Measurements from ENCODE around the gene SOAT2.

Gene SOAT2

DNA sequence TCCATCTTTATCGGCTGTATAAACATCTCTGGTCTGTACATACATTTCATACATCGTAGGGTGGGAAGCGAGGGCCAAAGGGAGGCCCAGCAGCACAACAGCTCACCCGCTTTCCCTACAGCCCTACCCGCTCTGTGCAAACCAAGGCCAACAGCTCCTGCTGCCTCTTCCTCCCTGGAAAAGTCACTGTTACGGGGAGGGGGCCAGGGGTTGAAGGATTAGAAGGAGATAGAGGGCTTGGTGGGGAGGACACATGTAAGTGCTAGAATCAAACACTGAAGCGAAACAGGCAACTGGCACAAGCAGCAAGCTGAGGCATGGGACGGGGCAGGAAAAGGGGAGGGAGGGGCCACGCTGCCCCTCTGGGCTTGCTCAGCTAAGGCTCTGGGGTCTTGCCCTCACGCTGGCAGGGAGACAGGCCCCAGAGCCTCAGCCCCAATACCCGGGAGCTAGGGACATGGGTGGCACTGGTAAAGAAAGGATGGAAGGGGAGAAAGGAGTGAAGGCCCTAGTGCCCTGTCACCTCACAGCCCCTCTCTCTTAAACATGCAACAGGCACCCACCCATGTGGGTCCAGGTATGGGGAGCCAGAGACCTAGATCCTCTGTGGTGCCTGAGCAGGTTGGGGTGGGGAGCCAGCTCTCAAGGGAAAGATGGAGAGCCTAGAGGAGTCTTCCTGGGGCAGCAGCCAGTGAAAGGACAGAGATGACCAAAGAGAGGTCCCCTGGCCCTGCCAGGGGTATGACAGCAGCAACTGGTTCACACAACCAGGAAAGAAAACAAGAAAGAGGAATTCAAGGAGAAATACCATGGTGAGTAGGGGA is 38.5 kb upstream of the SOAT2 start:
- Histone ChIP-seq H3K79me2 (ENCODE audit: insufficient read depth, low read length) (no peaks in the 10 kb centered on the region), H3K27me3 (ENCODE audit: insufficient read depth, low read length) (peaks cover 7% of the 10 kb centered on the region; the same call in 1 of the 2 replicates), H3K36me3 (ENCODE audit: insufficient read depth, low read length) (peaks cover 26% of the 10 kb centered on the region), H3F3A (ENCODE audit: insufficient read depth, low read length) (no peaks in the 10 kb centered on the region), H3K4me2 (ENCODE audit: low read length) (no peak overlapping the region), H3K9ac (ENCODE audit: low read length) (no peak overlapping the region), H3K4me3 (ENCODE audit: low read depth, low read length, poor library complexity, severe bottlenecking) (no peak overlapping the region), H3K4me1 (ENCODE audit: insufficient read depth, low read length, severe bottlenecking) (peaks cover 10% of the 10 kb centered on the region), H4K20me1 (ENCODE audit: insufficient read depth, low read length) (no peaks in the 10 kb centered on the region), H3K9me3 (ENCODE audit: low read length) (no peaks in the 10 kb centered on the region), H2AFZ (ENCODE audit: low read length) (no peak overlapping the region), H3K9me2 (ENCODE audit: low read depth, low read length) (no peaks in the 10 kb centered on the region), H3K27ac (ENCODE audit: low read depth, low read length, poor library complexity, severe bottlenecking) (no peak overlapping the region)
- TF ChIP-seq, protein P1, sequence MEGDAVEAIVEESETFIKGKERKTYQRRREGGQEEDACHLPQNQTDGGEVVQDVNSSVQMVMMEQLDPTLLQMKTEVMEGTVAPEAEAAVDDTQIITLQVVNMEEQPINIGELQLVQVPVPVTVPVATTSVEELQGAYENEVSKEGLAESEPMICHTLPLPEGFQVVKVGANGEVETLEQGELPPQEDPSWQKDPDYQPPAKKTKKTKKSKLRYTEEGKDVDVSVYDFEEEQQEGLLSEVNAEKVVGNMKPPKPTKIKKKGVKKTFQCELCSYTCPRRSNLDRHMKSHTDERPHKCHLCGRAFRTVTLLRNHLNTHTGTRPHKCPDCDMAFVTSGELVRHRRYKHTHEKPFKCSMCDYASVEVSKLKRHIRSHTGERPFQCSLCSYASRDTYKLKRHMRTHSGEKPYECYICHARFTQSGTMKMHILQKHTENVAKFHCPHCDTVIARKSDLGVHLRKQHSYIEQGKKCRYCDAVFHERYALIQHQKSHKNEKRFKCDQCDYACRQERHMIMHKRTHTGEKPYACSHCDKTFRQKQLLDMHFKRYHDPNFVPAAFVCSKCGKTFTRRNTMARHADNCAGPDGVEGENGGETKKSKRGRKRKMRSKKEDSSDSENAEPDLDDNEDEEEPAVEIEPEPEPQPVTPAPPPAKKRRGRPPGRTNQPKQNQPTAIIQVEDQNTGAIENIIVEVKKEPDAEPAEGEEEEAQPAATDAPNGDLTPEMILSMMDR (IDR thresholded peaks at IDR 0.05; ENCODE audit: low read length): no peak
- no peak for TF ChIP-seq EZH2 (IDR thresholded peaks at IDR 0.05; ENCODE audit: borderline replicate concordance, low read length)

DNA sequence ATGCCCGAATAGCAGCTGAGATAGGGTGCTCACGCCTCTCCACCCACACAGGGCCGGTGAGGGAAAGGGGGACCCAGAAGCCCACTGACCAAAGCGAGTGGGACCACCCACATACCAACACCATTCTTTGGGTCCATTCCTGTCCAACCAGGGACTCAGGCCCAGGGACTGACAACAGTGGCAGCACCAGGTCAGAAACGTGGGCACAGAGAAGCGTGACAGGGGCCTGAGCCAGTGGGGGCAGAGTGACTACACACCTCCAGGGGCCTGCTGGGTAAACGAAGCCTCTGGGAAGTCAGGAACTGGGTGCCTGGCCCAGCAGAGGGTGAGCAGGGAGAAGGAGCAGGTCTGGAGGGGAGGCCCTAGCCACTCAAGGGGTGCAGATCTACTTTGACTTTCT is 37.8 kb upstream of the SOAT2 start:
- TF ChIP-seq, protein P1 (IDR thresholded peaks at IDR 0.05; ENCODE audit: low read length): no peak
- H3K4me3 ChIP-seq (ENCODE audit: low read depth, low read length, poor library complexity, severe bottlenecking): no peak overlapping the region
- no peaks in the 10 kb centered on the region for H3K79me2 ChIP-seq (ENCODE audit: insufficient read depth, low read length)
- no peaks in the 10 kb centered on the region for H3F3A ChIP-seq (ENCODE audit: insufficient read depth, low read length)
- no peaks in the 10 kb centered on the region for H3K9me2 ChIP-seq (ENCODE audit: low read depth, low read length)
- no peaks in the 10 kb centered on the region for H3K9me3 ChIP-seq (ENCODE audit: low read length)
- H3K27me3 ChIP-seq (ENCODE audit: insufficient read depth, low read length): peaks cover under 1% of the 10 kb centered on the region; the same call in 1 of the 2 replicates
- H3K9ac ChIP-seq (ENCODE audit: low read length): no peak overlapping the region
- no peak overlapping the region for H3K4me2 ChIP-seq (ENCODE audit: low read length)
- peaks cover 26% of the 10 kb centered on the region for H3K36me3 ChIP-seq (ENCODE audit: insufficient read depth, low read length)
- no peak overlapping the region for H3K27ac ChIP-seq (ENCODE audit: low read depth, low read length, poor library complexity, severe bottlenecking)
- peaks cover 10% of the 10 kb centered on the region for H3K4me1 ChIP-seq (ENCODE audit: insufficient read depth, low read length, severe bottlenecking)
- H2AFZ ChIP-seq (ENCODE audit: low read length): no peak overlapping the region
- H4K20me1 ChIP-seq (ENCODE audit: insufficient read depth, low read length): no peaks in the 10 kb centered on the region

DNA sequence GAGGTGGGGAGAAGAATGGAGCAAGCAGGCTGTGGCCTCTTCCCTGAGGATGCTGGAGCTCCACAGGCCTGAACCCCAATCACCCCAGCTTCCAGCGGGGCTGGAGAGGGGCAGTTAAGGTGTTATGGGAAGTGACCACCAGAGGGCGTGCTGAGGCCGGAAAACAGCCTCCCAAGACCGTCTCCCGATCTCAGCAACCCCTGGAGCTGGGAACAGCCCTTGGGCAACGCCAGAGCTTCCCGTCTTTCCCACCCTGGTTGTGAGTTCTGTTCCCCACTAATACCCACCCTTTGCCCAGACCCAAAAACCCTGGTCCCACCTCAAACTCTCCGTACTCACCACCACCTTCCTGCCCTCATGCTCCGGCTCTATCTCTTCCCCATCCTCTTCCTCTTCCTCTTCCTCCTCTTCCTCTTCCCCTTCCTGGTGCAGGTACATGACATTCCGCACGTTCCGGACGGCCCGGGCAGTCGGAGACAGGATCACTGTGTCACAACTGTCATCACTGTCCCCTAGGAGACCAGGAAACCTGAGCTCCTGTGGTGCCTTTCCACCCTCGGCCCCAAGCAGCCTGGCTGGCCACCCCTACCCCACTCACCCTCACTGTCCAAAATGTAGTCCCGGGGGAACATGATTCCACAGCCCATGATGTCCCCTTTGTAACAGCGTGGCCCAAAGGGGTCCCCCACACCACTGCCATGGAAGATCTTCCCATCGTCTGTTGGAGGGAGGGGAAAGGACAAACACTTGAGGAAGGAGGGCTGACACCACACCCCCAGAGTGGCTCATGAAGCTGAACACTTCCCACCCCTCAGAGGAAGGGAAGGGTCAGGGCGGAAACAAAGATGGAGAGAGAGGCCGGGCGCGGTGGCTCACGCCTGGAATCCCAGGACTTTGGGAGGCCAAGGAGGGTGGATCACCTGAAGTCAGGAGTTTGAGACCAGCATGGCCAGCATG is 37.0 kb upstream of the SOAT2 start:
- H3K27ac ChIP-seq (ENCODE audit: low read depth, low read length, poor library complexity, severe bottlenecking): no peak overlapping the region
- no peak overlapping the region for H2AFZ ChIP-seq (ENCODE audit: low read length)
- peaks cover 8% of the 10 kb centered on the region for H3K4me1 ChIP-seq (ENCODE audit: insufficient read depth, low read length, severe bottlenecking)
- H3K4me2 ChIP-seq (ENCODE audit: low read length): no peak overlapping the region
- H3K27me3 ChIP-seq (ENCODE audit: insufficient read depth, low read length): no peaks in the 10 kb centered on the region
- H3F3A ChIP-seq (ENCODE audit: insufficient read depth, low read length): no peaks in the 10 kb centered on the region
- no peaks in the 10 kb centered on the region for H3K9me2 ChIP-seq (ENCODE audit: low read depth, low read length)
- H3K4me3 ChIP-seq (ENCODE audit: low read depth, low read length, poor library complexity, severe bottlenecking): no peak overlapping the region
- peaks cover 26% of the 10 kb centered on the region for H3K36me3 ChIP-seq (ENCODE audit: insufficient read depth, low read length)
- TF ChIP-seq, protein P1 (IDR thresholded peaks at IDR 0.05; ENCODE audit: low read length): peak; percentile 89
- no peak for TF ChIP-seq EZH2 (IDR thresholded peaks at IDR 0.05; ENCODE audit: borderline replicate concordance, low read length)
- no peaks in the 10 kb centered on the region for H3K9me3 ChIP-seq (ENCODE audit: low read length)
- no peaks in the 10 kb centered on the region for H3K79me2 ChIP-seq (ENCODE audit: insufficient read depth, low read length)
- no peak overlapping the region; the same call in 1 of the 2 replicates for H3K9ac ChIP-seq (ENCODE audit: low read length)
- no peaks in the 10 kb centered on the region for H4K20me1 ChIP-seq (ENCODE audit: insufficient read depth, low read length)
